SKM-1 (cell line): ENCODE data around the gene BYSL.

ENCODE experiments used
- DNase-seq: peaks from one replicate; lab custom pipeline; 2025; ENCODE audit not compliant: unreplicated experiment; lab: John Stamatoyannopoulos, UW

BYSL gene

DNA sequence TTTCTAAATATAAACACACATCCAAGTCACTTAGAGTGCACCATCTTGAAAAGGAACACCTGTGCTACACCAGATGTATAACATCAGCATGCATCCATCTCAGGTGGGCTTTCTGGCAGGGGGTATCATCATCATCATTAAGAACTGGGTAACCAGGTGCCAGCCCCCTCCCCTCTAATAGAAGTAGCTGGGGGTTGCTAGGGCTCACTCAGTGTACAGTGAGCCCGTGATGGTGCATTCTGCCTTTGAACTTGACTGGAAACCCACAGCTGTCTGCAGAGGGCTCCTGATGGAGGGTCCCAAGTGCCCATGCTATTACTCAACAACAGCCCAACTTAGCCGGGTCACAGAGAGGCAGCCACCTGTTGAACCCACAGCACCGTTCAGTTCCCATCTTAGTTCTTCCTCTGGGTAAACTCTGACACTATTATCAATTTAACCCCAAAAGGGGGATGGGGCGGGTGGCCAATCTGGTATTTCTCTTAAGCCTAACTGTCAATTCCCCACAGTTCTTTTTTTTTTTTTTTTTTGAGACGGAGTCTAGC lies 53.1 kb downstream of the BYSL start:
- no peak for DNase-seq

DNA sequence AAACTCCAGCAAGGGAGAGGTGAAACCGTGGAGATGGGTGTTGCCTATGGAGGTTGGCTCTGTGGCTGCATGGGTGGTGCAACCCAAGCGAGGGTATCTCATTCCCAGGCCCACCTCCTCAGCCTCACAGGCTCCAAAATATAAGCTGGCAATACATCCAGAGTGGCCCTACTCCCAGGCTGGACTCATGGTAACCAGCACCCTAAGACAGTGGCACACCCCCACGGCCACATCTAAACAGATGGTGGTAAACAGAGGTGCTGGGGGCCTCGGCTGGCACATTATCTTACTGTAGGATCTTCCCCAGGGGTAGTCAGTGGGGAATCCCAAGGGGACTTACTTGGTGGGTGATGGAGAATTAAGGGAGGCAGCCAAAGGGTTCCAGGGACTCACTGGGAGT lies 54.0 kb downstream of the BYSL start:
- no peak for DNase-seq

DNA sequence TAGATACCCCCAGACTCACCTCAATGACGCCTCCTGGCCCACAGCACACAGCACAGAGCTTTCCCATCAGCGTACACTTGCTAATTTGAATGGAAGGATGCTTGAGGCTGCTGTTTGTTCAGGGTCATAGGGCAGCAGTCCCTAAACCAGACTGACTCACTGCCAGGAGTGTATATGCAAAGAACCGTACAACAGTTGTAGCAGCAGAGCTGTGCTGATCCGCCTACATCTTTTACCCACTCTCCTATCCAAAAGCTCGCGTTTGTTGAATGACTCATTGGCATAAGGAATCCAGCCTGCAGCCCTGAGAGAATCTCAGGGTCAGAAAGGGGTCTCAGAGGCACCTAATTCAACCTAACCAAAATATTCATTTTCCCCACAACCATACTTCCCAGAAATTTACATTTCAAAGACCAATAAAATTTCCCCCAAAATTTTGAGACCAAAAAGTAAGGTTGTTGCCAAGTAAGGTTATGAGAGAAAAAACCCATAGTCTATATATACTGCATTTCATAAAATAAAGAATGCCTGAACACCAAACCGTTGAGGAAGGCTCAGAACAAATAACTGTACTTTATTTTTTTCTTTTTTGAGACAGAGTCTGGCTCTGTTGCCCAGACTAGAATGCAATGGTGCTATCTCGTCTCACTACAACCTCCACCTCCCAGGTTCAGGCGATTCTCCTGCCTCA lies 55.6 kb downstream of the BYSL start:
- no peak for DNase-seq
